ENCODE results near the gene GALNT17. TPM values are rescaled to one million over a fixed set of nuclear protein-coding genes. Genes with fewer than 3 reads are reported as not detected.

GALNT17 gene
- total and polyA plus RNA-seq, 2 experiments from 2014 or later: 11.1 to 65.6 TPM

DNA sequence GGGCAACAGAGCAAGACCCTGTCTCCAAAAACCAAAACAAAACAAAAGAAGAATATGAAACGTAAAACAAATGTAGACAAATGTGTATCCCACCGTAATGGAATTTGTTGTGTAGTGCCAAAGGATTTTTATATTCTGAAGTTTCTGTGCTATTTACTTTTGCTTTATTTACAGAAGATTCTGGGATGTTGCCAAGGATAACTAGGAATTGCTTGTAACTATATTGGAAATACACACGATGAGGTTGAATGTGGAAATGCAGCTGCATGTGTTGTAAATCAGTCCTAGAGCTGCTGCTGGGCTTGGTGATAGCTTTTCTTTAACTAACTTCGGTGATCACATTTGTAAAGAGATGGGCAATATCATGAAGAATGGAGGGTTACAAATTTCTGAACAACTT, 39.5 kb downstream of the GALNT17 start (continued):
- TF ChIP-seq, protein P1, sequence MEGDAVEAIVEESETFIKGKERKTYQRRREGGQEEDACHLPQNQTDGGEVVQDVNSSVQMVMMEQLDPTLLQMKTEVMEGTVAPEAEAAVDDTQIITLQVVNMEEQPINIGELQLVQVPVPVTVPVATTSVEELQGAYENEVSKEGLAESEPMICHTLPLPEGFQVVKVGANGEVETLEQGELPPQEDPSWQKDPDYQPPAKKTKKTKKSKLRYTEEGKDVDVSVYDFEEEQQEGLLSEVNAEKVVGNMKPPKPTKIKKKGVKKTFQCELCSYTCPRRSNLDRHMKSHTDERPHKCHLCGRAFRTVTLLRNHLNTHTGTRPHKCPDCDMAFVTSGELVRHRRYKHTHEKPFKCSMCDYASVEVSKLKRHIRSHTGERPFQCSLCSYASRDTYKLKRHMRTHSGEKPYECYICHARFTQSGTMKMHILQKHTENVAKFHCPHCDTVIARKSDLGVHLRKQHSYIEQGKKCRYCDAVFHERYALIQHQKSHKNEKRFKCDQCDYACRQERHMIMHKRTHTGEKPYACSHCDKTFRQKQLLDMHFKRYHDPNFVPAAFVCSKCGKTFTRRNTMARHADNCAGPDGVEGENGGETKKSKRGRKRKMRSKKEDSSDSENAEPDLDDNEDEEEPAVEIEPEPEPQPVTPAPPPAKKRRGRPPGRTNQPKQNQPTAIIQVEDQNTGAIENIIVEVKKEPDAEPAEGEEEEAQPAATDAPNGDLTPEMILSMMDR (conservative IDR thresholded peaks at IDR 0.05; ENCODE audit: low read depth in 2 of 2): no peak
- TF ChIP-seq, protein P2, sequence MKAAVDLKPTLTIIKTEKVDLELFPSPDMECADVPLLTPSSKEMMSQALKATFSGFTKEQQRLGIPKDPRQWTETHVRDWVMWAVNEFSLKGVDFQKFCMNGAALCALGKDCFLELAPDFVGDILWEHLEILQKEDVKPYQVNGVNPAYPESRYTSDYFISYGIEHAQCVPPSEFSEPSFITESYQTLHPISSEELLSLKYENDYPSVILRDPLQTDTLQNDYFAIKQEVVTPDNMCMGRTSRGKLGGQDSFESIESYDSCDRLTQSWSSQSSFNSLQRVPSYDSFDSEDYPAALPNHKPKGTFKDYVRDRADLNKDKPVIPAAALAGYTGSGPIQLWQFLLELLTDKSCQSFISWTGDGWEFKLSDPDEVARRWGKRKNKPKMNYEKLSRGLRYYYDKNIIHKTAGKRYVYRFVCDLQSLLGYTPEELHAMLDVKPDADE (IDR thresholded peaks at IDR 0.05): no peak
- no peak for TF ChIP-seq NANOG (IDR thresholded peaks at IDR 0.05; ENCODE audit: borderline replicate concordance)
- TF ChIP-seq, protein P3, sequence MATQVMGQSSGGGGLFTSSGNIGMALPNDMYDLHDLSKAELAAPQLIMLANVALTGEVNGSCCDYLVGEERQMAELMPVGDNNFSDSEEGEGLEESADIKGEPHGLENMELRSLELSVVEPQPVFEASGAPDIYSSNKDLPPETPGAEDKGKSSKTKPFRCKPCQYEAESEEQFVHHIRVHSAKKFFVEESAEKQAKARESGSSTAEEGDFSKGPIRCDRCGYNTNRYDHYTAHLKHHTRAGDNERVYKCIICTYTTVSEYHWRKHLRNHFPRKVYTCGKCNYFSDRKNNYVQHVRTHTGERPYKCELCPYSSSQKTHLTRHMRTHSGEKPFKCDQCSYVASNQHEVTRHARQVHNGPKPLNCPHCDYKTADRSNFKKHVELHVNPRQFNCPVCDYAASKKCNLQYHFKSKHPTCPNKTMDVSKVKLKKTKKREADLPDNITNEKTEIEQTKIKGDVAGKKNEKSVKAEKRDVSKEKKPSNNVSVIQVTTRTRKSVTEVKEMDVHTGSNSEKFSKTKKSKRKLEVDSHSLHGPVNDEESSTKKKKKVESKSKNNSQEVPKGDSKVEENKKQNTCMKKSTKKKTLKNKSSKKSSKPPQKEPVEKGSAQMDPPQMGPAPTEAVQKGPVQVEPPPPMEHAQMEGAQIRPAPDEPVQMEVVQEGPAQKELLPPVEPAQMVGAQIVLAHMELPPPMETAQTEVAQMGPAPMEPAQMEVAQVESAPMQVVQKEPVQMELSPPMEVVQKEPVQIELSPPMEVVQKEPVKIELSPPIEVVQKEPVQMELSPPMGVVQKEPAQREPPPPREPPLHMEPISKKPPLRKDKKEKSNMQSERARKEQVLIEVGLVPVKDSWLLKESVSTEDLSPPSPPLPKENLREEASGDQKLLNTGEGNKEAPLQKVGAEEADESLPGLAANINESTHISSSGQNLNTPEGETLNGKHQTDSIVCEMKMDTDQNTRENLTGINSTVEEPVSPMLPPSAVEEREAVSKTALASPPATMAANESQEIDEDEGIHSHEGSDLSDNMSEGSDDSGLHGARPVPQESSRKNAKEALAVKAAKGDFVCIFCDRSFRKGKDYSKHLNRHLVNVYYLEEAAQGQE (IDR thresholded peaks at IDR 0.05; ENCODE audit: unreplicated experiment): no peak
- TF ChIP-seq CREB1 (CRISPR knock-in tag; IDR thresholded peaks at IDR 0.05; ENCODE audit: low read depth): no peak

DNA sequence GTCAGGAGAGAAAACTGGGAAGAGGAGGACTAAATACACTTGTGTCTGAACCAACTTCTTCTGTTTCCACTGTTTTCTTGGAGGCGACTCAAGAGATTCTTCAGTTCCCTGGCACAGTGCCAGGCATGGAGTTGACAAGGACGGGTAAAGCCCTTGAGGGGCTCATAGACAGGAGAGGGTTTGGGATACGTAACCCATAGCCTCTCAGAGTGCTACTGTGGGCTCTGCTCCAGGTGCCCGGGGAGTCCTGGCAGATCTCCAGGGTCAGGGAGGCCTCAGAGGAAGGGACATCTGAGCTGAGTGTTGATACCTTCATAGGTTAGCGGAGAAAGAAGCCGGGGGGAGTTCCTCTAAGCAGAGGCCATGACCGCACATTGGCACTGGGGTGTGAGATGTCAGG, 42.0 kb downstream of the GALNT17 start:
- no peaks in the 10 kb centered on the region for H3K27me3 ChIP-seq (ENCODE audit: insufficient read depth)
- H3K27me3 Mint-ChIP-seq (ENCODE audit: insufficient read depth, low read depth, poor library complexity): no peaks in the 10 kb centered on the region
- H3K36me3 ChIP-seq (ENCODE audit: insufficient read depth): no peaks in the 10 kb centered on the region
- H2AFZ ChIP-seq: no peak overlapping the region
- H3K4me3 Mint-ChIP-seq: no peak overlapping the region
- H3K4me1 ChIP-seq (ENCODE audit: insufficient read depth): peaks cover 22% of the 10 kb centered on the region
- H3K27ac ChIP-seq (ENCODE audit: low read depth): no peak overlapping the region
- no peak overlapping the region for H3K4me3 ChIP-seq
- H3K79me2 ChIP-seq (replicated peaks; ENCODE audit: insufficient read depth): peaks cover 100% of the 10 kb centered on the region
- 0 out of 2 replicates have a peak, but pooled peaks cover 3% of the 10 kb centered on the region for H3K9me2 ChIP-seq (ENCODE audit: insufficient read depth)
- H3K4me1 Mint-ChIP-seq: peaks cover 10% of the 10 kb centered on the region; the same call in 2 of the 3 replicates
- ATAC-seq (no peak), DNase-seq (ENCODE audit: low spot score) (no peak)
- H3K4me2 ChIP-seq: no peak overlapping the region
- H3F3A ChIP-seq (replicated peaks; ENCODE audit: low read depth): 0 out of 2 replicates have a peak, but pooled peaks cover 4% of the 10 kb centered on the region
- H3K36me3 Mint-ChIP-seq (ENCODE audit: low read depth): peaks cover 25% of the 10 kb centered on the region
- peaks cover 12% of the 10 kb centered on the region for H3K9me3 Mint-ChIP-seq
- H4K20me1 ChIP-seq (replicated peaks; ENCODE audit: insufficient read depth): peaks cover 28% of the 10 kb centered on the region
- no peak overlapping the region for H3K27ac Mint-ChIP-seq
- TF ChIP-seq STAT1 (IDR thresholded peaks at IDR 0.05; ENCODE audit: unreplicated experiment): no peak
- no peak for TF ChIP-seq CREB1 (CRISPR knock-in tag; IDR thresholded peaks at IDR 0.05; ENCODE audit: low read depth)
- TF ChIP-seq EZH2 (IDR thresholded peaks at IDR 0.05; ENCODE audit: low read depth, unreplicated experiment): no peak
- TF ChIP-seq NANOG (IDR thresholded peaks at IDR 0.05; ENCODE audit: borderline replicate concordance): no peak
- no peak for TF ChIP-seq POLR2AphosphoS5 (IDR thresholded peaks at IDR 0.05; ENCODE audit: low read depth)
- TF ChIP-seq, protein P3 (IDR thresholded peaks at IDR 0.05; ENCODE audit: unreplicated experiment): no peak
- TF ChIP-seq, protein P1 (conservative IDR thresholded peaks at IDR 0.05; ENCODE audit: low read depth in 2 of 2): no peak
- TF ChIP-seq, protein P2 (IDR thresholded peaks at IDR 0.05): no peak
- no peak for TF ChIP-seq JUNB (IDR thresholded peaks at IDR 0.05; ENCODE audit: unreplicated experiment)

Data from GM23338 (cell line).